Kidney tubule cell (primary cell): ENCODE data around the gene RABAC1.
"Not testable (repeated sequence)": the region's sequence is repeated elsewhere in the genome, so short reads cannot be mapped to it uniquely, and the experiment has no call there.

Experiments
- DNase-seq: peaks from one replicate; pipeline ENCODE4 v3.0.0-alpha.2; 2018; ENCODE audit warnings: low spot score

Gene RABAC1

DNA sequence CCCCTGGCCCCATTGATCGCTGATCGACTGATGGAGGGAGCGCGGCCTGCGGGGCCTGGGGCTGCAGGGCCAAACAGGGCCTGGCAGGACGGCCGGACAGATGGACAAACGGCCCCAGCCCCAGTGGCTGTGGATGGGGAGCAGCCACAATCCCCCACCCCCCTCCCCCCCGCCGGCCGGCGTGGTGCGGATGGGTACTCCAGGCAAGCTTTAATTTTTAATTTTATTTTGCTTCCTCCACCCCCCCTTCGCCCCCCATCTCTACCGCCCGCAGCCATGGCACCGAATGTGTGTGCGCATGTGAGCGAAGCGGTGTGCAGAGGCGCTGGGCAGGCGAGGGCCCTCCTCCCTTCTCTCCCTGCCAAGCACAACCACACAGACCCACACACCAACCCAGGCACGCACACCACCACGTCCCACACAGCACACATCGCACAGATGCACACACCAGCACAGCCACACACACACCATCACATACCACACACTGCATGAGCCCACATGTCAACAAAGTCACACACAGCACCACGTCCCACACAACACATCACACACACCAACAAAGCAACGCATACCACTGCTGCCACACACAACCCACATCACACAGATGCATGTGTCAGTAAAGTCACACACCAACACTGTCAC, 43.2 kb downstream of the RABAC1 start:
- no peak for DNase-seq

- no peak for DNase-seq
Measured at GRCh38 chr19:41915021-41915775, 43.9 kb downstream of the RABAC1 start.

DNA sequence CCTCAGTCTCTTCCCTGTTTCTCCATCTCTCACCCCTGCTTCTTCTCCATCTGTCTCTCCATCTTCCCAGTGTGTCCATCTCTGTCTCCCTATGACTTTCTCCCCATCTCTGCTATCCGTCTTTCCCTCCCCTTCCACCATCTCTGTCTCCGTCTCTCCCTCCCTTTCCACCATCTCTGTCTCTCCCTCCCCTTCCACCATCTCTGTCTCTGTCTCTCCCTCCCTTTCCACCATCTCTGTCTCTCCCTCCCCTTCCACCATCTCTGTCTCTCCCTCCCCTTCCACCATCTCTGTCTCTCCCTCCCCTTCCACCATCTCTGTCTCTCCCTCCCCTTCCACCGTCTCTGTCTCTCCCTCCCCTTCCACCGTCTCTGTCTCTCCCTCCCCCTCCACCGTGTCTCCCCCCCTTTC, 44.7 kb downstream of the RABAC1 start:
- DNase-seq: not testable (repeated sequence)

GRCh38 chr19:41913538-41914423, 45.3 kb downstream of the RABAC1 start:
- DNase-seq: no peak

DNA sequence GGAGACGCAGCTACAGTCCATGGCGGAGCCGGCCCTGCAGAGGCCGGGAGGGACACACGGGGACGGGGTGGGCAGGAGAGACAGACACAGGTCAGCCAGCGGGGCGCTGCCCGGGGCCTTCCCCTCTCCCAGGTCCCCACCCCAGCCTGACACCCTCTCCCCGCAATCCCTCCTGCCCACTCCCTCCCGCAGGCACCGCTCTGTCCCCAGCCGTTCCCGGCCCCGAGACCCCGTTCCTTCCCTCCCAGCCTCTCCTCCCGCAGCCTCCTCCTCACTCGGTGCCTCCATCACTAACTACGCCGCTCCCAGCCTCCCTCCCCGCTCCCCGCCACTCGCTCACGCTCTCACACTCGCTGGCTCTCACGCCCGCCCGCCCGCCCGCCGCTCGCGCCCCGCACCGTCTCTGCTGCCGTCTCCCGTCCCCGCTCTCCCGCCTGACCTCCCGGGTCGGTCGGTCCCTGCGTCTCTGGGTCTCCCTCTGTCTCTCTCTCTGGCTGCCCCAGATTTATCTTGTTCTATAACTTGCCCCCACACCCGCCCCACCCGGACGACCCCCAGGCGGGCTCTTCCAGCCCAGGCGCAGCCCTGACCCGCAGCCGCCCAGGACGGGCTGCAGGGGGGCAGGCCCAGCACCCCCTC, 46.1 kb downstream of the RABAC1 start:
- DNase-seq: no peak

DNA sequence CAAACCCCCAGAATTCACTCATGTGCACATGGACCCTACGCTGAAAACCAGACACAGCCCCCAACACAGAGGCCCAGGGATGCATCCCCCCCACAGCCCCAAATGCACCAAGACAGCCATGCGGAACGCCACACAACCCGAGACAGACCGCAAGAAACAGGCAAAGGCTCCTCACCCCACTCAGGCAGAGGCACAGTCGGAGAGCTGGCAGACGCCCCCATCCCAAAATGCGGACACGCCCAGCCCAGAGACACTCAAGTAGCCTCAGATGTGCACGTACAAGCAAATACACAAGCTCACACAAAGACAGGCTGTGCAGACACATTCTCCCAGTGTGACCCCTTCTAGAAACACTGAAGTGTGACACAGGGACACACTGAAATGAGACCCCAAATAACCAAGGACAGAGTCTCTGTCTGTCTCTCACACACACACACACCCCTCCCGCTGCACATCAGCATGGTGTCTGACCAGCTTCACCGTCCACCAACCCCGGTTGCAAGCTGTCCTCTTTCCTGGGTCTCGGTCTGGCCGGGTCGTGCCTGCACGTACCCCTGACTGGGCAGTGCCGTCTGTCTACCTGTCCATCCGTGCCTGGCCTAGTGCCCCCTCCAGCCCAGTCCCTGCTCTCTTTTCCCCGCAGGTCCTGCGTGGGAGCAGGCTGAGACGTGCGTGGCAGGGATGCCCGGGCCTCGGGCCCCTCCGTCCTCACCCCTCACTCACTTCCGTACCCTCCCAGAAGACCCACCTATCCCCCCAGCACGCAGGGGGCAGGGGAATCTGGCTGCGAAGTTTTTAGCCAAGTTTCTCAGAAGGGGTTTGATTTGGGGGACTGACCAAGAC, 47.0 kb downstream of the RABAC1 start:
- no peak for DNase-seq

- no peak for DNase-seq
Measured at GRCh38 chr19:41910992-41911888, 47.9 kb downstream of the RABAC1 start.

GRCh38 chr19:41910240-41910991, 48.7 kb downstream of the RABAC1 start:
- no peak for DNase-seq

DNA sequence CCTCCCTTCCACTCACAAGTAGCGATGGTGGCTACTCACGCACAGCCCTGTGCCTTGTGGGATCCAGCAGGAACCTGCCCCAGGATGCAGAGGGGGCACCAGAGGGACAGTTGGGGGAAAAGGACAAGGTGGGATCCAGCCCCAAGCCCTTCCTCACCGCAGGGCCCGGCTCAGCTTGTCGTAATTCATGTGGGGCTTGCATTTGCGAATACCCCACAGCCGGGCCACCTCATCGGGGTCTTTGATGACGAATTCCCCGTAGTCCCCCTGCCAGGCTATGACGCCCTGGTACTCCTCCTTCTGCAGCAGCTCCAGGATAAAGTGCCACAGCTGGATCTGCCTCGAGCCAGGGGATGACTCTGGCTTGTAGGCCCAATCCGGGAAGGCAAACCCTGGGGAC, 49.4 kb downstream of the RABAC1 start:
- no peak for DNase-seq

- no peak for DNase-seq
Measured at GRCh38 chr19:41908724-41909464, 50.2 kb downstream of the RABAC1 start.

- DNase-seq: no peak
Measured at GRCh38 chr19:41907994-41908615, 51.0 kb downstream of the RABAC1 start.

- no peak for DNase-seq
Measured at GRCh38 chr19:41906916-41907680, 52.0 kb downstream of the RABAC1 start.
